ENCODE data around the gene GRIK4.

GRIK4 gene

DNA sequence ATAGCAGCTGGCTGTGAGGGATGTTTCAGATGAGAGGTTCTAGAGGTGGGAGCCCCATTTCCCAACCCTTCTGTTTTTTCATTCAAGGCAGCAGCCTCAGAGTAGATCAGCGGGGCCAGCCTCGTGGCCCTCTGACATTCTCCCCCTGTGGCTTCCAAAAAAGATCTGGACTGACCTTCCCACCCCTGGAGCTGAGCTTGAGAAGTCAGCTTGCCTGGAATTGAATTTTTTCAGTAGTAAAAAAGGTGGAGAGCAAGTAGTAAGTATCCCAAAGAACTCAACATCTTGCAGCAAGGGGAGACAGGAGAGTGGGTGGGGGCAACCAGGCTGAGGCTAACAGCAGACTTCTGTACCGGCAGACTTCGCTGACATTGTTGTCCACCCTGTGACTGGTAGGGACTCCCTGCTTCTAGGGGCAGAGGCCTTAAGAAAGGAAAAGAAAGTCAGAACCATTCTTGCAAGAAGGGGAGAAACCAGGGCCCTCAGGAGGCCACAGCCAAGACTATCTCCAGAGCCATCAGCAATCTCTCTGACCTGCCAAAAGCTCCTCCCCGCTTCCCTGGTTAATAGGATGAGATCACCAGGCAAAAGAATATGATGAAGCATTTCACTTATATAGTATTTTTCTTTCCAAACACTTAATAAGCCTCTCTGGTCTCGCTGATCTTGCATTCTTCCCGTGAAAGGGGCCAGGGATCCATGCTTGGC is 2.0 kb upstream of the GRIK4 start:
- DNase-seq (ENCODE audit: low spot score), result no peak

DNA sequence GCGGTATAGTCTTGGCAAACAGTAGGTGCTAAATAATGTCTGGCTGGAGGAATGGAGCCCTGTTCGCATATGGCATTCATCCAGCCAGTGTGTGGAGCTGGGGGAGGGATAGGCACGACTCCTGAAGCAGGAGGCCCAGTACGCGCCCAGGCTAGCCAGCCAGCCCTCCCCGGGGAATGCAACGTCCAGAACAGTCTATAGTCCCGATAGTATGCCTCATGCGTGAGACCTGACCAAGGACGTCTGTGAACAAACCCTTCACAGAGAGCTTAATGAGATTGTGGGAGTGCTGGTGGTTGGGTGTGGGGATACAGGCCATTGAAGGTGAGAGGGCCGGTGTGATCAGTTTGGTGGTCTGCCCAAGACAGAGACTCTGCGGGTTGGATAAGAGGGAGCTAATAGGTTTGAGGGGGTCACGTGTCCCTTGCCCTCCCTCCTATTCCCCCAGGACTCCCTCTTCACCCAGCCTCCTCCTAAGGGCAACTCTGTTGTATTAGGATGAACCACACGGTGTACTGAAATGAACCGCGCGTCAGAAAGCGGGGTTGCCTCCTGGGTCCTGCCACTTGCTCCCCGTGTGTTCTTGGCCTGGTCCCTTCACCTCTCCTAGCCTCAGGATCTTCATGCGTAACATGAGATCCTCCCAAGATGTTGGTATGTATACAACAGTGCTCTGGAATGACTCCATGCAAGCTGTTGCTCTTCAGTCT is 987 bp upstream of the GRIK4 start:
- DNase-seq (ENCODE audit: low spot score), result no peak

- DNase-seq (ENCODE audit: low spot score), result no peak
Observed at GRCh38 chr11:120511820-120512738, 531 bp downstream of the GRIK4 start.

DNA sequence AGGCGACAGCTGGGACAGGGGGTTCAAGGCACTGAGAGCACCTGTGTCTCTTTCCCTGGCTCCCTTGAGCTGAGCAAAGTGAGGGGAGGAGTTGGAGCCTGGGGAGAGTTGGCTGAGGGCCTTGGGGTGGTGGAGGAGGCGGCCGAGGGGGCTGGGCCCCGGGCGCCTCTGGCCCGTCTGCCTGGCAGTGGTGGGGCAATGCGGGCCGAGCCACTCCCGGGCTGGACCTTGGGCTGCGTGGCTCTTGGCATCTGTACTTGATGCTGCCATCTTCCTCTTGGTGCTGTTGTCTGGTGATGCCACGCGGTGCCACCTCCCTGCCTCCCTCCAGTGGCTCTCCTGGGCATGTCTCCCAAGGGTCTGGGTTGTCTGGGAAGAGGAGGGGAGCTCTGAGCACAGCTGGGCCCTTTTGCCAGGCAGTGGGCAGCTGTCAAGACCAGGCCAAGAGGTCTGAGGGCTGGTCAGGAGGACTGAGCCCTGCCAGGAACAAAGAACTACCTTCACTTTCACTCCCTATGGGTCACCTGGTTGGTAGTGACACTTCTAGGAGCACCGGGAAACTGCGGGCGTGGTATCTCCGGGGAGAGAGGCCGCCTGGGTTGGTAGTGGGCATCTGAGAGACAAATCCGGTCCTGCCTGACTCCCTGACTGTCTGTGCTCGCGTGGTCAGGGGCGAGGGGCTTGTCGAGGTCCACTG is 1.3 kb downstream of the GRIK4 start:
- no peak for DNase-seq (ENCODE audit: low spot score)

DNA sequence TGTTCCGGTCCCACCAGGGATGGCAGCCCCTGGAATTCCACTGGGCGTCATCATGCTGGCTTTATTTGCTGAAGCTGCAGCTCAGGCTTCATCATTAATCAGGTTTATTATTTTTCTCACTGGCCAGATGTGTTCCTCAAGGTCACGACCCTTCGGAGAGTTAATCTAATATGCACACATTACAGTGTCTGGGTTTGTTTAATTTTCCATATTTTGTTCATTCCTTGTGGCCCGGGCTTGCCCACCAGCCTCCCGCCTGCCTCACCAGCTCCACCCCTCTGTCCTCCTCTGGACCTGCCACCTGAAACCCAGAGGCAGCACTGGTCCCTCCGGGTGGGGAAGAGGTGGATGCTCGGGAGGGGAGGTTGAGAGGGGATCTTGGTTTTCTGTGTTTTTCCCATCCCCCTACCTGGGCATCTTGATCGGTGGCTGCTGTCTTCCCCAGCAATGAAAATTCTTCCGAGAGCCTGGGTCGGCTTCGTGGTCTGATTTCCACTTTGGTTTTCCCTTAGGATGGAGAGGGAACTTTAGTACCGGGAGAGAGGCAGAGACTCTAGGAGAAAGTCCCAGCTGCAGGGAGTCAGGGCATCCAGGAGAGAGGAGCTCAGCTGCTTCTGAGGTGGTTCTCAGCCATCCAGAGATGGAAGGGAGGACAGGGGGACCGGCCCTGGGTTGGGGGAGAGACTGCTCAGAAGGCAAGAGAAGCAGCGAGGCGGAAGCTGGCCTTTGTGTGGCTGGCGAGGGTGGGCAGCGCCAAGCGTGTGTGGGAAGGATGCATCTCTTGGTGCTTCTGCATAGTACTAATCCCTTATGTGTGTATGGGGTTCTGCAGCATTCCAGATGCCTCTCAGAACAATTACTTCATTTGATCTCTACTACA is 2.1 kb downstream of the GRIK4 start:
- DNase-seq (ENCODE audit: low spot score), result no peak

DNA sequence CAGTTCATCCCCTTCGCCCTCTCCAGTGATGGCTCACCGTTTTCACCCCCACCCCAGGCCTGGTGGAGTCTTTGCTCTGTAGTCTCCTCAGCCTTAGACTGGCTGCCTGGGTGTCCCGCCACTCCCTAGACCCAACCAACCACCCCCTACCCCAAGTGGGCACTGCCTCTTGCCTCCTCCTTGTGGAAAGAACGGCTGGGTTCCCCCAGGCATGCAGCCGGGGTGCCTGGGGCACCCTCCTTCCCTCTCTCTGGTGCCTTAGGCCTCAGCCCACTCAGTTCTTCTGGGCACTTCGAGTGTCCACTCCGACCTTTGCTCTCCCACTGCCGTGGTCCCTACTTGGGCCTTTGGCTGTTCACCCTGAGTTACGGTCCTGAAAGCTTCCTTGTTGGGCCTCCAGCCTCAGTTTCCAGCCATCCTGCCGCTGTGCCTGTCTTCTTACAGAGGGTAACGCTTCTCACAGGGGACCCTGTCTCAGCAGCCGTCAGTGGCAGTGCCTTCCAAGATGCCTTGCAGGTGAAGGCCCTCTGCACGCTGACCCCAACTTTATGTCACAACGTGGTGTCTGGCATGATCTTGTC is 3.1 kb downstream of the GRIK4 start:
- DNase-seq (ENCODE audit: low spot score), result no peak

DNA sequence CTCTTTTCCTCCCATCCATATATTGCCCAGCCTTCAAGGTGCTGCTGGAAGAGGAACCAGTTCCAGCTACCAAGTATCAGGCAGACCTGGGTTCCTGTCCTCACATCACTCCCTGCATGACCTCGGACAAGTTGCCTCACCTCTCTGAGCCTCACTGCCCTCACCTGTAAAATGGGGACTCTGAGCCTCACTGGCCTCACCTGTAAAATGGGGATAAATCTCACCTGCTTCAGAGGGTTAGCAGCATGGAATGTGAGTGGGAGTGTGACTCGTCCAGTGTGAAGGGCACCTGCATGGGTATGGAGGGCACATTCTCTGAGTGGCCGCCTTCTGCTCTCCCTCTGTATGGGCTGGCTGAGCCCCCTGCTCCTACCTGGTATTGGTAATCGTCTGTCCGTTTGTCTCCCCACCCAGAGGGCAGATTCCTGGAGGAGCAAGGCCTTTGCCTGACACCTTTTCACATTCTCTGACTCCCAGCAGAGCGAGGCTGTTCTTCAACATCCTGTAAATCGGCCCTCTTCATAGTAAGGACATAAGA is 3.7 kb downstream of the GRIK4 start:
- DNase-seq (ENCODE audit: low spot score), result no peak

DNA sequence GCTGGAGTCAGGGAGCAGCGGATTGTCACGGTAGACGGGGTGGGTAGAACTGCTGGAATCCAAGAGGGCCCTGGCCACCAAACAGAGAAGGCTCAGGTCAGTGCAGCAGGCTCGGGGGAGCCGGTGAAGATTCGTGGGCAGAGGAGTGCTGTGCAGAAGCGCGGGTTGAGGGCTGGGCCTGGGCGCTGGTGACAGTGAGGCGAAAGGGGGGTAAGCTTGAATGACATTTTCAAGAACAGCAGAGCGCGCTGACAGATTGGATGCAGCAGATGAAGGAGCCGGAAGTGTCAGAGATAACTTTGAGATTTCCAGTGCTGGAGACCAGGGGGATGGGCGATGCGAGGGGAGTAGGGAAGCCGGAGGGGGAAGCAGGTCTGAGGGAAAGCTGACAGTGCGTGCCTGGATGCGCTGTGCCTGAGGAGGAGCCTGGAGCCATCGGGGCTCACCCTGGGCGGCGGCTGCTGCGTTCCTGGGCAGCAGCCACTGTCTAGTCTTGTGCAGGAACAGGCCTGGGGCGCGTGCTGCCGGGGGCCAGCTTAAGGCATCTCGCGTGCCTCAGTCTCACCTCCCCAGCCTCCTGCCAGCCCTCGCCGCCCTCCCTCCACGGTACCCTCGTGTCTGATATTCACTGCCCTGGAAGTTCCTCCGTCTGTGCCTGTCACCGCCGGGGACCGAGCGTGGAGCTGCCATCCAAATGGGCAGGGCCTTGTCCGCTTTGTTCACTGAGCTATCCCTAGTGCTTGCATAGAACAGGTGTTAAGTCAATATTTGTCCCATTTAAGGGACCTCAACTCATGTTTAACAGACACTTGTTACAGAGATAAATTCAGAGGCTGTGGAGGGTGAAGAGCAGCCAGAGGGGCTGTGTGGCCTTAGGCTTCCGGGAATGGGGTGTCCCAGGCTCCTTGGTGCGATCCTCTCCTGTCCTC is 5.2 kb downstream of the GRIK4 start:
- DNase-seq (ENCODE audit: low spot score), result no peak

GRCh38 chr11:120517390-120517761 is 5.8 kb downstream of the GRIK4 start:
- DNase-seq (ENCODE audit: low spot score), result no peak

DNA sequence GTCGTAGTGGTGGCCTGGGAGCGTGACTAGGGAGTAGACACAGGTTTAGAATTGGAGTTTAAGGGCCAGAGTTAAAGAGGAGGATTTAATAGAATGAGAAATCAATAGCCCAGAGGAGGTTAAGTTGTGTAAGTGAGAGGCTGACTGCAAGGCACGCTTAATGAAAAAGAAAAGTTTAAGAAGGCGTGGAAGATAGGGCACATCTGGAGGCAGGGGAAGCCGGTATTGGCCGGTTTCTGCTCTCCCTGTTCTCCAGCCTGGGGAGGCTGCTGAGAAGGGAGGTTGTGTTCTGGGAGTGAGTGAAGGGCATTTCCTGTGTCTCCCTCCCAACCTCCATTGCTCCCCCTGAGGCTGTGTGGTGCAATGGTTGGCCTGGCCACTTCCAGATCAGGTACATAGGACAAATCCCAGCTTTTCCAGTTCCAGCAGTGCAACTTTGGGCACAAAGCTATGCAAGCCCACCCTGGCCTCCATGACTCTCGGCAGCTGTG is 6.3 kb downstream of the GRIK4 start:
- no peak for DNase-seq (ENCODE audit: low spot score)

DNA sequence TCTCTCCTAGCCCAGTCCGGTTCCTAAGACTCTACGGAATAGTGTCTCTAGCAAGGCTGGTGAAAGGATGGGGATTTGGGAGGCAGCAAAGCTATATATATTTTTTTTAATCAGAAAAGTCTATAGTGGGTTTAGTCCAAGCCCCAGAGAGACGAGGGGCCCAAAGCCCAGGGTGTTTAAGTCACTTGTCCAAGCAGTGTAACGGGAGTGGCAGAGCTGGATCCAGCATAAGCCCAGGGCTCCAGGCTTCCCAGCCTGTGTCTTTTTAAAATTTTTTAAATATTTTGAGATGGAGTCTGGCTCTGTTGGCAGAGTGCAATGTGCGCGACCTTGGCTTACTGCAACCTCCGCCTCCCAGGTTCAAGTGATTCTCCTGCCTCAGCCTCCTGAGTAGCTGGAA is 6.8 kb downstream of the GRIK4 start:
- DNase-seq (ENCODE audit: low spot score), result no peak

DNA sequence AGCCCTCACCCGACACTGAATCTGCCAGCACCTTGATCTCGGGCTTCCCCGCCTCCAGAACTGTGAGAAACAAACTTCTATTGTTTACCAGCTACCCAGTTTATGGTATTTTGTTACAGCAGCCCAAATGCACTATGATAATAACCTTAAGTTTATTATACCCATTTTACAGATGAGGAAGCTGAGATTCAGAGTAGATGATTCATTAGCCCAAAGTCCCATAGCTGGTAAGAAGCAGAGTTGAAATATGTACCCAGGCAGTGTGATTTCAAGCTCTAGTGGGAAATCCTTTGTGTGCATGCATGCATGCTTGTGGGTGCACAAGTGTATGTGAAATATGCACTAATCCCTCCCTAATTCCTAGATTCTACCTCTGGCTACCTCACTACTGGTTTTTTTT is 7.9 kb downstream of the GRIK4 start:
- DNase-seq (ENCODE audit: low spot score), result no peak

DNA sequence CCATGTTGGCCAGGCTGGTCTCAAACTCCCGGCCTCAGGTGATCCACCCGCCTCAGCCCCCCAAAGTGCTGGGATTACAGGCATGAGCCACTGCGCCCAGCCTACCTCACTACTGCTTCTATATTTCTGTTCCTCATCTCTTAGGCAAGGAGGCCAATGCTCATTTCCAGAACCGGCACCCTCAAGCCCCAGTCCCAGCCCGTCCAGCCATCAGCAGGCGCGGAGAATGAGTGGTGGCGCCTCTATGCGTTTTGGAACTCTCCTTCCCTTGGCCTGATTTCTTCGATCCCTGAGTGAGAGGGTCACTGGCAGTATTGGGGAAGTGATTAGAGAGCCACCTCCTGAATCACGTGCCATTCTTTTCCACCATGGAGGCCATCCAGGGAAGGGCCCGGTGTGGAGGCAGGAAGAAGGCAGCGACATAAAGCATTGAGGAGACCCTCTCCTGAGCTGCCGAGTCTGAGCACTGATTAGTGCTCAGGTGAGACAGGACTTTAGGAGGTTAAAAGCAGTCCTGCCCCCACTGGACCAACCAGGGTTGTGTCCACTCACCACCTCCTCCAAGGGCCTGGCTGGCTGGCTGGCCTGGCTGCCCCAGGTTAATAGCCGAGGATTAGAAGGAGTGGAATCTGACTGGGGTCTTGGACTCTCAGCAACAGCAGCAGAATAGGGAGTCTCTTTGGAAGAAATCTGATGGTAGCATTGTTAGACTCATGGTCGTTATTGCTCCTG is 8.7 kb downstream of the GRIK4 start:
- DNase-seq (ENCODE audit: low spot score), result no peak

GRCh38 chr11:120521176-120521575 is 9.6 kb downstream of the GRIK4 start:
- no peak for DNase-seq (ENCODE audit: low spot score)

DNA sequence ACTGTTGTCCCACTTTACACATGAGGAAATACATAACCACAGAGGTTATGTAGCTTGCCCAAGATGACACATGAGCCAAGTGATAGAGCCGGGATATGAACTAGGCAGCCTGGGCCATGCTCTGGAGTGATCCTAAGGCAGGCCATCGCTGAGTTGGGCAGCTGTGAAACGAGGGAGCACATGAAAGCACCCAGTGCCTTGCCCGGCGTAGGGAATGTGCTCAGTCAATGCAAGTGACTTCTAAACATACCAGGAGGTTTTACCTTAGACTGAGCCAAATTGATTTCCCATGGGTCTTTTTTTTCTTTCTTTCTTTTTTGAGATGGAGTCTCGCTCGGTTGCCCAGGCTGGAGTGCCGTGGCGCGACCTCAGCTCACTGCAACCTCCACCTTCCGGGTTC is 10.5 kb downstream of the GRIK4 start:
- no peak for DNase-seq (ENCODE audit: low spot score)

GRCh38 chr11:120522736-120523135 is 11.2 kb downstream of the GRIK4 start:
- DNase-seq (ENCODE audit: low spot score), result no peak

GRCh38 chr11:120523196-120523595 is 11.6 kb downstream of the GRIK4 start:
- DNase-seq (ENCODE audit: low spot score), result no peak

DNA sequence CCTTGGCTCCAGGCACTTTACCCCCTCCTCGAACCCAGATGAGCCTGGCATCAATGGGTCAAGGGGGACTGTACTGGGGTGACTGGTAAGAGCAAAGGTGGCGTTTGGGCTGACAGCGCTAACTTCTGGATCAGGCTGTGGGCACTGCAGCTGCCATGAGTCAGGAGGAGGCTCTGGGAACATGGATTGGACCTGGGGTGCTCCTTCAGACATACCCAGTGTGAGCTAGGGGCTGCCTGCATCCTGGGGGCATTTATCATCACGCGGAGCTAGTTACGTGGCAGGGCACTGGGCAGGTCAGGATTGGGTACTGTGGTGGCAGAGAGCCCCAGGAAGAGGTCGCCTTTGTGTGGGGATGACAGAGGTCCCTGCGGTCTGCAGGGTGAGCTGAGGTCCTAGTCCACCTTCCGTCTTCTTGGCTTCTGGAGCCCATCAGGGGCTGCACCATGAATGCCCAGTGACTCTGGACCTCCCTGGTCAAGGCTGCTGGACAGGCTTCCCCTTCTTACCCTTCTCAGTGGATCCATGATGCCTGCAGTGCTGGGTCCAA is 13.1 kb downstream of the GRIK4 start:
- DNase-seq (ENCODE audit: low spot score), result no peak
